Glutamatergic neuron (in vitro differentiated cells): ENCODE results near the gene ITGA1. TPM values are rescaled to one million over a fixed set of nuclear protein-coding genes. Genes with fewer than 3 reads are reported as not detected.

Experiments
- DNase-seq: peaks from one replicate; pipeline ENCODE4 v3.0.0; 2022
- H3K27ac Mint-ChIP-seq: one replicate; pipeline ENCODE4 v1.8.0; 2020; ENCODE audit warnings: mild to moderate bottlenecking, mixed read lengths, inconsistent platforms; ENCODE audit not compliant: unreplicated experiment
- H3K27me3 Mint-ChIP-seq: one replicate; pipeline ENCODE4 v1.8.0; 2020; ENCODE audit warnings: mild to moderate bottlenecking, moderate library complexity, mixed read lengths, inconsistent platforms; ENCODE audit not compliant: unreplicated experiment
- H3K36me3 Mint-ChIP-seq: one replicate; pipeline ENCODE4 v1.8.0; 2020; ENCODE audit warnings: mild to moderate bottlenecking, mixed read lengths, inconsistent platforms; ENCODE audit not compliant: unreplicated experiment
- H3K4me1 Mint-ChIP-seq: one replicate; pipeline ENCODE4 v1.8.0; 2020; ENCODE audit warnings: mild to moderate bottlenecking, low read depth, mixed read lengths, inconsistent platforms; ENCODE audit not compliant: unreplicated experiment
- H3K4me3 Mint-ChIP-seq: one replicate; pipeline ENCODE4 v1.8.0; 2020; ENCODE audit warnings: mild to moderate bottlenecking, mixed read lengths, inconsistent platforms; ENCODE audit not compliant: unreplicated experiment
- H3K9me3 Mint-ChIP-seq: one replicate; pipeline ENCODE4 v1.8.0; 2020; ENCODE audit warnings: mild to moderate bottlenecking, moderate library complexity, mixed read lengths, inconsistent platforms; ENCODE audit not compliant: unreplicated experiment
- CTCF ChIP-seq: fragments of 200-600 bp; sonication (generic); IDR thresholded peaks from one replicate; pipeline ENCODE4 v1.5.0; 2021; ENCODE audit not compliant: partially characterized antibody, unreplicated experiment
- total RNA-seq: library from RNA; stranded (reverse); fragmentation: NEBNext Ultra II Directional; extraction: Animal tissue kit (Norgen Biotek cat#: 25700); gene quantifications from one replicate; pipeline ENCODE4 v1.2.1, GENCODE V29; 2021; ENCODE audit not compliant: unreplicated experiment

Gene ITGA1
- total RNA-seq, 1 donor from 2014 or later = 0.96 TPM

GRCh38 chr5:52802272-52802973, 14.7 kb downstream of the ITGA1 start:
- H3K27ac Mint-ChIP-seq = no peak overlapping the region
- H3K4me3 Mint-ChIP-seq = no peak overlapping the region
- no peak for DNase-seq
- H3K9me3 Mint-ChIP-seq = peaks cover 7% of the 10 kb centered on the region
- no peak for TF ChIP-seq CTCF
- H3K4me1 Mint-ChIP-seq = peaks cover 6% of the 10 kb centered on the region
- H3K36me3 Mint-ChIP-seq = no peaks in the 10 kb centered on the region
- H3K27me3 Mint-ChIP-seq = peaks cover 7% of the 10 kb centered on the region

DNA sequence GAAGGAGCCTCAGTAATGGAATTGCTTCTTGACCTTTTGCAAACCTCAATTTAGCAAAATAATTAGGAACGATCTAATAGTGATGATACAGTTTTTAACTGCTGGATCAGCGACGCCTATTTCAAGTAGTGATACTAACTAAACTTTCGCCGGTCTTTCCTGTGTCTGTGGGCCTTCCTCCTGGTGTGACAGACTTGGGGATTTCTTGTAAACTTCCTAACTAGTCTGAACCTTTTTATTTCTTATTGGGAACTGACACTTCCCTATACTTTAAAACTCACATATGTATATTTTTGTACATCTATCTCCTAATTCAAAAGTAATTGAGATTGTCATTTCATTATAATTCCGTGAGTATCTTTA, 15.2 kb downstream of the ITGA1 start:
- TF ChIP-seq CTCF = no peak
- H3K27ac Mint-ChIP-seq = no peak overlapping the region
- H3K36me3 Mint-ChIP-seq = no peaks in the 10 kb centered on the region
- H3K9me3 Mint-ChIP-seq = peaks cover 7% of the 10 kb centered on the region
- DNase-seq = no peak
- no peak overlapping the region for H3K4me3 Mint-ChIP-seq
- peaks cover 7% of the 10 kb centered on the region for H3K27me3 Mint-ChIP-seq
- H3K4me1 Mint-ChIP-seq = peaks cover 6% of the 10 kb centered on the region

- H3K4me1 Mint-ChIP-seq = peaks cover 6% of the 10 kb centered on the region
- H3K4me3 Mint-ChIP-seq = no peak overlapping the region
- H3K27ac Mint-ChIP-seq = peak overlapping the region; percentile 17
- peaks cover 6% of the 10 kb centered on the region for H3K27me3 Mint-ChIP-seq
- no peaks in the 10 kb centered on the region for H3K36me3 Mint-ChIP-seq
- DNase-seq = no peak
- no peak for TF ChIP-seq CTCF
- peaks cover 5% of the 10 kb centered on the region for H3K9me3 Mint-ChIP-seq
Measured at GRCh38 chr5:52804387-52804791, 16.7 kb downstream of the ITGA1 start.

- no peaks in the 10 kb centered on the region for H3K36me3 Mint-ChIP-seq
- no peak for TF ChIP-seq CTCF
- H3K27me3 Mint-ChIP-seq = no peaks in the 10 kb centered on the region
- no peaks in the 10 kb centered on the region for H3K9me3 Mint-ChIP-seq
- H3K4me3 Mint-ChIP-seq = no peak overlapping the region
- peaks cover 6% of the 10 kb centered on the region for H3K4me1 Mint-ChIP-seq
- DNase-seq = no peak
- H3K27ac Mint-ChIP-seq = no peak overlapping the region
Measured at GRCh38 chr5:52804981-52805380, 17.3 kb downstream of the ITGA1 start.

GRCh38 chr5:52805615-52806014, 17.9 kb downstream of the ITGA1 start:
- Mint-ChIP-seq H3K27ac (no peak overlapping the region), H3K9me3 (no peaks in the 10 kb centered on the region), H3K36me3 (no peaks in the 10 kb centered on the region), H3K4me3 (no peak overlapping the region), H3K4me1 (peaks cover 6% of the 10 kb centered on the region), H3K27me3 (no peaks in the 10 kb centered on the region)
- no peak for DNase-seq
- TF ChIP-seq CTCF = no peak
